HepG2 (cell line): ENCODE data around the gene PRSS8. TPM values are rescaled to one million over a fixed set of nuclear protein-coding genes. Genes with fewer than 3 reads are reported as not detected.

ENCODE experiments used
- ATAD3A ChIP-seq: sonication (generic); formaldehyde crosslinking; IDR thresholded peaks from 2 replicates; pipeline ENCODE4 v1.4.0; 2020; ENCODE audit warnings: missing genetic modification reagents
- CBFB ChIP-seq: sonication (generic); formaldehyde crosslinking; IDR thresholded peaks from 2 replicates; pipeline ENCODE4 v1.4.0; 2020; ENCODE audit warnings: missing genetic modification reagents
- CENPX ChIP-seq: sonication (generic); formaldehyde crosslinking; IDR thresholded peaks from 2 replicates; pipeline ENCODE4 v1.9.0; 2021; ENCODE audit warnings: mild to moderate bottlenecking, missing genetic modification reagents, moderate library complexity
- HIVEP1 ChIP-seq: sonication (generic); formaldehyde crosslinking; IDR thresholded peaks from 2 replicates; pipeline ENCODE4 v1.4.0; 2020; ENCODE audit warnings: mild to moderate bottlenecking, missing genetic modification reagents
- IRF2 ChIP-seq: IDR thresholded peaks from 2 replicates; pipeline ENCODE4 v1.6.1; 2018; ENCODE audit warnings: missing genetic modification reagents, missing compliant biosample characterization
- MEIS2 ChIP-seq: sonication (generic); formaldehyde crosslinking; IDR thresholded peaks from 2 replicates; pipeline ENCODE4 v1.9.0; 2021; ENCODE audit warnings: mild to moderate bottlenecking, missing genetic modification reagents
- PCBP1 ChIP-seq: fragments of 200-400 bp; formaldehyde crosslinking; IDR thresholded peaks from 2 replicates; pipeline ENCODE4 v1.6.1; 2017; ENCODE audit warnings: mild to moderate bottlenecking, low read depth, low read length, borderline replicate concordance
- PHF20 ChIP-seq: sonication (generic); formaldehyde crosslinking; IDR thresholded peaks from 2 replicates; pipeline ENCODE4 v1.5.0; 2020; ENCODE audit warnings: mild to moderate bottlenecking, missing genetic modification reagents
- REXO4 ChIP-seq: sonication (generic); formaldehyde crosslinking; IDR thresholded peaks from 2 replicates; pipeline ENCODE4 v1.8.0; 2022; ENCODE audit warnings: missing genetic modification reagents, mild to moderate bottlenecking, borderline replicate concordance
- RFX3 ChIP-seq: IDR thresholded peaks from 2 replicates; pipeline ENCODE4 v1.6.1; 2016; ENCODE audit warnings: missing biosample characterization, missing genetic modification reagents
- ZNF24 ChIP-seq: fragments of 450-650 bp; IDR thresholded peaks from 2 replicates; pipeline ENCODE4 v1.6.1; 2017; ENCODE audit warnings: antibody characterized with exemption, mild to moderate bottlenecking
- ZNF335 ChIP-seq: sonication (generic); formaldehyde crosslinking; IDR thresholded peaks from 2 replicates; pipeline ENCODE4 v1.4.0; 2020; ENCODE audit warnings: missing genetic modification reagents
- ZNF644 ChIP-seq: IDR thresholded peaks from 2 replicates; pipeline ENCODE4 v1.6.1; 2016; ENCODE audit warnings: low read depth
- ZNF839 ChIP-seq: sonication (generic); formaldehyde crosslinking; IDR thresholded peaks from 2 replicates; pipeline ENCODE4 v1.4.0; 2020; ENCODE audit warnings: missing genetic modification reagents, mild to moderate bottlenecking, borderline replicate concordance
- polyA plus RNA-seq, 8 experiments: library from polyadenylated mRNA; depleted of rRNA in 3 of 8; stranded (reverse) in 7 of 8; unstranded in 1 of 8; fragments of >200 nt; fragmentation: Illumina TruSeq in 4 of 8; extraction: Trizol in 4 of 8; gene quantifications; 2 replicates each; pipeline versions ENCODE4 v1.2.1 to v1.2.3, GENCODE V29; 2011 to 2016; ENCODE audit warnings: low read depth in 4 of 8, missing spikeins in 1 of 8, mixed read lengths in 1 of 8; ENCODE audit not compliant: insufficient read depth in 1 of 8
- total RNA-seq, 5 experiments: library from RNA; depleted of rRNA; stranded (reverse); fragments of >200 nt; fragmentation: Illumina TruSeq; extraction: Trizol; gene quantifications; 2 replicates each; pipeline ENCODE4 v1.2.3, GENCODE V29; 2016; ENCODE audit warnings: low read depth in 1 of 5
- TF ChIP-seq, protein P1 (sequence below): sonication (generic); formaldehyde crosslinking; conservative IDR thresholded peaks from 2 replicates; pipeline ENCODE4 v1.4.0; 2020; ENCODE audit warnings: mild to moderate bottlenecking, missing genetic modification reagents, moderate library complexity
- TF ChIP-seq, protein P2 (sequence below): sonication (generic); formaldehyde crosslinking; IDR thresholded peaks from 2 replicates; pipeline ENCODE4 v1.4.0; 2020; ENCODE audit warnings: missing genetic modification reagents
- TF ChIP-seq, protein P3 (sequence below): sonication (generic); formaldehyde crosslinking; conservative IDR thresholded peaks from 2 replicates; pipeline ENCODE4 v1.4.0; 2020; ENCODE audit warnings: missing genetic modification reagents
- TF ChIP-seq, protein P4 (sequence below): sonication (generic); formaldehyde crosslinking; IDR thresholded peaks from 2 replicates; pipeline ENCODE4 v1.5.0; 2020; ENCODE audit warnings: missing genetic modification reagents
- TF ChIP-seq, protein P5 (sequence below): sonication (generic); formaldehyde crosslinking; IDR thresholded peaks from 2 replicates; pipeline ENCODE4 v1.4.0; 2020; ENCODE audit warnings: missing genetic modification reagents

The PRSS8 gene
- total and polyA plus RNA-seq, 2 of the 13 experiments (the other 11 are each of a cell fraction or from before 2014, with no cell fraction given), result 2.6 to 7.2 TPM

DNA sequence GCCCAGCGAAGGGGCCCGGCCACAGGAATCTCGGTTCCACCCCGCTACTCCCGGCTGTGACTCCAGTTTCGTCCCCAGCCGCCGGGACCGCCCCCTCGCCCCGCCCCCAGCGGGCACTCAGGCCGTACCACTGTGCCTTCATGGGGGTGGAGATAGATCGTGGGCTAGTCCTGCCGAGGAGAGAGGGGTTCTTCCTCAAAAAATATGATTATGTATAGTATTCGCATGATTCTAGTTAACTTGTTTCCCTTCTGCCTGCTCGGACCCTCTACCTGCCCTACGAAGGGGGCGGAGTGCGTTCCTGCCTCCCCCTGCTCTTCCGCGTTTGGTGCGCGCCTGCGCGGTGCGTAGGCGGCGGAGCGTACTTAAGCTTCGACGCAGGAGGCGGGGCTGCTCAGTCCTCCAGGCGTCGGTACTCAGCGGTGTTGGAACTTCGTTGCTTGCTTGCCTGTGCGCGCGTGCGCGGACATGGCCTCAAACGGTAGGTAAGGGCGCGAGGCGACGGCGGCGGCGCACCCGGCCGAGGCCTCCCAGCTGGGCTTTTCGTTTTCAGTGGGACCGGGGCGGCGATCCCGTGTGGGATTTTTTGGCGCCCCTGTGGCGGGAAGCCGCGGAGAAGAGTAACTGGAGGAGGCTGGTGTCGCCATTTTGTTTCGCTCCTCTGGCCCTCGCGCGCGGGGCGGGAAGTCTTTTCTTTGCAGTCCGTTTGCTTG lies 44.4 kb upstream of the PRSS8 start, which contains the start of gene FUS (continued):
- TF ChIP-seq RFX3, result 0 out of 2 replicates have a peak, but pooled peaks have one; percentile 41
- no peak for TF ChIP-seq ZNF644 (CRISPR knock-in tag)
- peak; percentile 95 for TF ChIP-seq ATAD3A (CRISPR knock-in tag)
- TF ChIP-seq, protein P1, sequence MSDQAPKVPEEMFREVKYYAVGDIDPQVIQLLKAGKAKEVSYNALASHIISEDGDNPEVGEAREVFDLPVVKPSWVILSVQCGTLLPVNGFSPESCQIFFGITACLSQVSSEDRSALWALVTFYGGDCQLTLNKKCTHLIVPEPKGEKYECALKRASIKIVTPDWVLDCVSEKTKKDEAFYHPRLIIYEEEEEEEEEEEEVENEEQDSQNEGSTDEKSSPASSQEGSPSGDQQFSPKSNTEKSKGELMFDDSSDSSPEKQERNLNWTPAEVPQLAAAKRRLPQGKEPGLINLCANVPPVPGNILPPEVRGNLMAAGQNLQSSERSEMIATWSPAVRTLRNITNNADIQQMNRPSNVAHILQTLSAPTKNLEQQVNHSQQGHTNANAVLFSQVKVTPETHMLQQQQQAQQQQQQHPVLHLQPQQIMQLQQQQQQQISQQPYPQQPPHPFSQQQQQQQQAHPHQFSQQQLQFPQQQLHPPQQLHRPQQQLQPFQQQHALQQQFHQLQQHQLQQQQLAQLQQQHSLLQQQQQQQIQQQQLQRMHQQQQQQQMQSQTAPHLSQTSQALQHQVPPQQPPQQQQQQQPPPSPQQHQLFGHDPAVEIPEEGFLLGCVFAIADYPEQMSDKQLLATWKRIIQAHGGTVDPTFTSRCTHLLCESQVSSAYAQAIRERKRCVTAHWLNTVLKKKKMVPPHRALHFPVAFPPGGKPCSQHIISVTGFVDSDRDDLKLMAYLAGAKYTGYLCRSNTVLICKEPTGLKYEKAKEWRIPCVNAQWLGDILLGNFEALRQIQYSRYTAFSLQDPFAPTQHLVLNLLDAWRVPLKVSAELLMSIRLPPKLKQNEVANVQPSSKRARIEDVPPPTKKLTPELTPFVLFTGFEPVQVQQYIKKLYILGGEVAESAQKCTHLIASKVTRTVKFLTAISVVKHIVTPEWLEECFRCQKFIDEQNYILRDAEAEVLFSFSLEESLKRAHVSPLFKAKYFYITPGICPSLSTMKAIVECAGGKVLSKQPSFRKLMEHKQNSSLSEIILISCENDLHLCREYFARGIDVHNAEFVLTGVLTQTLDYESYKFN (CRISPR knock-in tag), result peak; percentile 62
- TF ChIP-seq PHF20 (CRISPR knock-in tag), result no peak; the same call in 1 of the 2 replicates
- TF ChIP-seq, protein P2, sequence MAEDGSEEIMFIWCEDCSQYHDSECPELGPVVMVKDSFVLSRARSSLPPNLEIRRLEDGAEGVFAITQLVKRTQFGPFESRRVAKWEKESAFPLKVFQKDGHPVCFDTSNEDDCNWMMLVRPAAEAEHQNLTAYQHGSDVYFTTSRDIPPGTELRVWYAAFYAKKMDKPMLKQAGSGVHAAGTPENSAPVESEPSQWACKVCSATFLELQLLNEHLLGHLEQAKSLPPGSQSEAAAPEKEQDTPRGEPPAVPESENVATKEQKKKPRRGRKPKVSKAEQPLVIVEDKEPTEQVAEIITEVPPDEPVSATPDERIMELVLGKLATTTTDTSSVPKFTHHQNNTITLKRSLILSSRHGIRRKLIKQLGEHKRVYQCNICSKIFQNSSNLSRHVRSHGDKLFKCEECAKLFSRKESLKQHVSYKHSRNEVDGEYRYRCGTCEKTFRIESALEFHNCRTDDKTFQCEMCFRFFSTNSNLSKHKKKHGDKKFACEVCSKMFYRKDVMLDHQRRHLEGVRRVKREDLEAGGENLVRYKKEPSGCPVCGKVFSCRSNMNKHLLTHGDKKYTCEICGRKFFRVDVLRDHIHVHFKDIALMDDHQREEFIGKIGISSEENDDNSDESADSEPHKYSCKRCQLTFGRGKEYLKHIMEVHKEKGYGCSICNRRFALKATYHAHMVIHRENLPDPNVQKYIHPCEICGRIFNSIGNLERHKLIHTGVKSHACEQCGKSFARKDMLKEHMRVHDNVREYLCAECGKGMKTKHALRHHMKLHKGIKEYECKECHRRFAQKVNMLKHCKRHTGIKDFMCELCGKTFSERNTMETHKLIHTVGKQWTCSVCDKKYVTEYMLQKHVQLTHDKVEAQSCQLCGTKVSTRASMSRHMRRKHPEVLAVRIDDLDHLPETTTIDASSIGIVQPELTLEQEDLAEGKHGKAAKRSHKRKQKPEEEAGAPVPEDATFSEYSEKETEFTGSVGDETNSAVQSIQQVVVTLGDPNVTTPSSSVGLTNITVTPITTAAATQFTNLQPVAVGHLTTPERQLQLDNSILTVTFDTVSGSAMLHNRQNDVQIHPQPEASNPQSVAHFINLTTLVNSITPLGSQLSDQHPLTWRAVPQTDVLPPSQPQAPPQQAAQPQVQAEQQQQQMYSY (CRISPR knock-in tag), result no peak
- TF ChIP-seq CENPX, result no peak
- TF ChIP-seq, protein P3, sequence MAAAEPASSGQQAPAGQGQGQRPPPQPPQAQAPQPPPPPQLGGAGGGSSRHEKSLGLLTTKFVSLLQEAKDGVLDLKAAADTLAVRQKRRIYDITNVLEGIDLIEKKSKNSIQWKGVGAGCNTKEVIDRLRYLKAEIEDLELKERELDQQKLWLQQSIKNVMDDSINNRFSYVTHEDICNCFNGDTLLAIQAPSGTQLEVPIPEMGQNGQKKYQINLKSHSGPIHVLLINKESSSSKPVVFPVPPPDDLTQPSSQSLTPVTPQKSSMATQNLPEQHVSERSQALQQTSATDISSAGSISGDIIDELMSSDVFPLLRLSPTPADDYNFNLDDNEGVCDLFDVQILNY (CRISPR knock-in tag), result peak; percentile 85
- no peak; the same call in 1 of the 2 replicates for TF ChIP-seq ZNF839
- 0 out of 2 replicates have a peak, but pooled peaks have one; percentile 89 for TF ChIP-seq REXO4 (CRISPR knock-in tag)
- no peak; the same call in 1 of the 2 replicates for TF ChIP-seq IRF2 (CRISPR knock-in tag)
- peak; percentile 61; the same call in 1 of the 2 replicates for TF ChIP-seq PCBP1
- no peak; the same call in 1 of the 2 replicates for TF ChIP-seq HIVEP1
- TF ChIP-seq, protein P4, sequence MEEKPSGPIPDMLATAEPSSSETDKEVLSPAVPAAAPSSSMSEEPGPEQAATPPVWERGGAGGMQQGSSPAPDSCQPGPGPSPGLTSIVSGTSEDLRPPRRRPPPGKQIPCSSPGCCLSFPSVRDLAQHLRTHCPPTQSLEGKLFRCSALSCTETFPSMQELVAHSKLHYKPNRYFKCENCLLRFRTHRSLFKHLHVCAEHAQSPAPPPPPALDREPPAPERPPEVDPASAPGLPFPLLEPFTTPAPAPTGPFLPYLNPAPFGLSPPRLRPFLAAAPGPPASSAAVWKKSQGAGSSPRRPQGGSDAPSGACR, result no peak; the same call in 1 of the 2 replicates
- TF ChIP-seq, protein P5, sequence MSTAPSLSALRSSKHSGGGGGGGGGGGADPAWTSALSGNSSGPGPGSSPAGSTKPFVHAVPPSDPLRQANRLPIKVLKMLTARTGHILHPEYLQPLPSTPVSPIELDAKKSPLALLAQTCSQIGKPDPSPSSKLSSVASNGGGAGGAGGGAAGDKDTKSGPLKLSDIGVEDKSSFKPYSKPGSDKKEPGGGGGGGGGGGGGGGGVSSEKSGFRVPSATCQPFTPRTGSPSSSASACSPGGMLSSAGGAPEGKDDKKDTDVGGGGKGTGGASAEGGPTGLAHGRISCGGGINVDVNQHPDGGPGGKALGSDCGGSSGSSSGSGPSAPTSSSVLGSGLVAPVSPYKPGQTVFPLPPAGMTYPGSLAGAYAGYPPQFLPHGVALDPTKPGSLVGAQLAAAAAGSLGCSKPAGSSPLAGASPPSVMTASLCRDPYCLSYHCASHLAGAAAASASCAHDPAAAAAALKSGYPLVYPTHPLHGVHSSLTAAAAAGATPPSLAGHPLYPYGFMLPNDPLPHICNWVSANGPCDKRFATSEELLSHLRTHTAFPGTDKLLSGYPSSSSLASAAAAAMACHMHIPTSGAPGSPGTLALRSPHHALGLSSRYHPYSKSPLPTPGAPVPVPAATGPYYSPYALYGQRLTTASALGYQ, result peak; percentile 84
- TF ChIP-seq ZNF24, result 0 out of 2 replicates have a peak, but pooled peaks have one; percentile 51
- TF ChIP-seq CBFB (CRISPR knock-in tag), result peak; percentile 88; the same call in 1 of the 2 replicates
- TF ChIP-seq MEIS2 (CRISPR knock-in tag), result peak; percentile 59; the same call in 1 of the 2 replicates
- no peak; the same call in 1 of the 2 replicates for TF ChIP-seq ZNF335 (CRISPR knock-in tag)
